ENCODE data around the gene FXYD5. TPM values are rescaled to one million over a fixed set of nuclear protein-coding genes. Genes with fewer than 3 reads are reported as not detected.
A peak's percentile ranks its signal among the peaks of the same experiment; 100 is the strongest.

The FXYD5 gene
- total and polyA plus RNA-seq, 9 of the 15 experiments (the other 6 are each of a cell fraction or from before 2014, with no cell fraction given), result 104 to 537 (median 174) TPM

- TF ChIP-seq JUN (IDR thresholded peaks at IDR 0.05; ENCODE audit: borderline replicate concordance, low read depth, low read length), result no peak
- TF ChIP-seq JUN (CRISPR knock-in tag; IDR thresholded peaks at IDR 0.05; ENCODE audit: borderline replicate concordance), result no peak
- no peak for TF ChIP-seq NFYB (IDR thresholded peaks at IDR 0.05; ENCODE audit: extremely low read depth, insufficient read length)
- TF ChIP-seq RFX7 (CRISPR knock-in tag; IDR thresholded peaks at IDR 0.05), result no peak
- no peak for TF ChIP-seq MCM3 (IDR thresholded peaks at IDR 0.05)
- no peak for TF ChIP-seq BRCA1 (IDR thresholded peaks at IDR 0.05)
- TF ChIP-seq BRCA1 (CRISPR knock-in tag; IDR thresholded peaks at IDR 0.05), result no peak
- TF ChIP-seq RB1 (IDR thresholded peaks at IDR 0.05; ENCODE audit: low read depth), result peak; percentile 66
- TF ChIP-seq CBFA2T3 (IDR thresholded peaks at IDR 0.05), result peak; percentile 10; the same call in 1 of the 2 replicates
- TF ChIP-seq PHF8 (IDR thresholded peaks at IDR 0.05; ENCODE audit: borderline replicate concordance, low read length), result no peak
- TF ChIP-seq BRF2 (IDR thresholded peaks at IDR 0.05; ENCODE audit: borderline replicate concordance, insufficient read depth, insufficient read length), result no peak
- no peak for TF ChIP-seq SMAD2 (IDR thresholded peaks at IDR 0.05; ENCODE audit: low read depth, low read length)
- TF ChIP-seq CREB1 (IDR thresholded peaks at IDR 0.05), result no peak
- TF ChIP-seq CREB1 (CRISPR knock-in tag; IDR thresholded peaks at IDR 0.05), result 0 out of 2 replicates have a peak, but pooled peaks have one; percentile 40
- no peak for TF ChIP-seq SREBF1 (IDR thresholded peaks at IDR 0.05; ENCODE audit: borderline replicate concordance, low read depth, low read length)
- no peak for TF ChIP-seq ZNF79 (CRISPR knock-in tag; IDR thresholded peaks at IDR 0.05; ENCODE audit: low read depth)
- TF ChIP-seq, protein P1, sequence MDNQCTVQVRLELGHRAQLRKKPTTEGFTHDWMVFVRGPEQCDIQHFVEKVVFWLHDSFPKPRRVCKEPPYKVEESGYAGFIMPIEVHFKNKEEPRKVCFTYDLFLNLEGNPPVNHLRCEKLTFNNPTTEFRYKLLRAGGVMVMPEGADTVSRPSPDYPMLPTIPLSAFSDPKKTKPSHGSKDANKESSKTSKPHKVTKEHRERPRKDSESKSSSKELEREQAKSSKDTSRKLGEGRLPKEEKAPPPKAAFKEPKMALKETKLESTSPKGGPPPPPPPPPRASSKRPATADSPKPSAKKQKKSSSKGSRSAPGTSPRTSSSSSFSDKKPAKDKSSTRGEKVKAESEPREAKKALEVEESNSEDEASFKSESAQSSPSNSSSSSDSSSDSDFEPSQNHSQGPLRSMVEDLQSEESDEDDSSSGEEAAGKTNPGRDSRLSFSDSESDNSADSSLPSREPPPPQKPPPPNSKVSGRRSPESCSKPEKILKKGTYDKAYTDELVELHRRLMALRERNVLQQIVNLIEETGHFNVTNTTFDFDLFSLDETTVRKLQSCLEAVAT (IDR thresholded peaks at IDR 0.05), result no peak
- no peak for TF ChIP-seq TBP (optimal IDR thresholded peaks at IDR 0.05; ENCODE audit: low read depth, low read length)
- TF ChIP-seq CREM (IDR thresholded peaks at IDR 0.05; ENCODE audit: low read depth), result no peak; the same call in 1 of the 2 replicates
- TF ChIP-seq IFI16 (CRISPR knock-in tag; IDR thresholded peaks at IDR 0.05), result no peak
- TF ChIP-seq, protein P2, sequence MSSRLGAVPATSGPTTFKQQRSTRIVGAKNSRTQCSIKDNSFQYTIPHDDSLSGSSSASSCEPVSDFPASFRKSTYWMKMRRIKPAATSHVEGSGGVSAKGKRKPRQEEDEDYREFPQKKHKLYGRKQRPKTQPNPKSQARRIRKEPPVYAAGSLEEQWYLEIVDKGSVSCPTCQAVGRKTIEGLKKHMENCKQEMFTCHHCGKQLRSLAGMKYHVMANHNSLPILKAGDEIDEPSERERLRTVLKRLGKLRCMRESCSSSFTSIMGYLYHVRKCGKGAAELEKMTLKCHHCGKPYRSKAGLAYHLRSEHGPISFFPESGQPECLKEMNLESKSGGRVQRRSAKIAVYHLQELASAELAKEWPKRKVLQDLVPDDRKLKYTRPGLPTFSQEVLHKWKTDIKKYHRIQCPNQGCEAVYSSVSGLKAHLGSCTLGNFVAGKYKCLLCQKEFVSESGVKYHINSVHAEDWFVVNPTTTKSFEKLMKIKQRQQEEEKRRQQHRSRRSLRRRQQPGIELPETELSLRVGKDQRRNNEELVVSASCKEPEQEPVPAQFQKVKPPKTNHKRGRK (tag; IDR thresholded peaks at IDR 0.05), result no peak
- no peak for TF ChIP-seq PCBP1 (IDR thresholded peaks at IDR 0.05; ENCODE audit: low read depth, low read length, poor library complexity, severe bottlenecking)
- TF ChIP-seq ZMIZ1 (IDR thresholded peaks at IDR 0.05; ENCODE audit: low read depth in 2 of 2, low read length in 2 of 2), result no peak
Measured at GRCh38 chr19:35135389-35135909, 19.1 kb upstream of the FXYD5 start (continued).
